A549 (cell line): Measurements from ENCODE around the gene DNAJC22. TPM values are rescaled to one million over a fixed set of nuclear protein-coding genes. Genes with fewer than 3 reads are reported as not detected.

ENCODE experiments used
- ATAC-seq, 2 experiments: fragments of 200-7000 bp in 1 of 2; fragments of >200 bp in 1 of 2; cut with Nextera tagmentation in 1 of 2; cut with Tn5 transposase in 1 of 2; 3 replicates each; pipeline versions ENCODE4 v1.8.0 to v1.9.1; 2018 to 2020; ENCODE audit warnings: mild to moderate bottlenecking in 1 of 2, moderate library complexity in 1 of 2
- CTCF ChIA-PET: fragments of 300-600 bp; sonication (Branson Sonifier 250); formaldehyde crosslinking; extraction: SDS; loops from one replicate; lab custom pipeline; 2021; ENCODE audit warnings: antibody characterized with exemption, inconsistent platforms; lab: Yijun Ruan, JAX
- POLR2A ChIA-PET: fragments of 350-600 bp; formaldehyde crosslinking; extraction: SDS; loops from one replicate; lab custom pipeline; 2021; ENCODE audit warnings: antibody characterized with exemption, inconsistent platforms; lab: Yijun Ruan, JAX
- DNase-seq, 2 experiments: peaks; one replicate each; pipeline versions ENCODE4 v3.0.0 to v3.0.0-alpha.2; 2011 to 2016; ENCODE audit warnings: low read depth in 1 of 2, low spot score in 1 of 2
- FAIRE-seq: peaks from 2 replicates; lab custom pipeline; 2011; peaks lifted over from hg19 to GRCh38; lab: Jason Lieb, UNC
- H3K27ac ChIP-seq, 2 experiments: fragments of >200 bp; sonication (Bioruptor Twin); formaldehyde crosslinking; 3 replicates each; pipeline ENCODE4 v1.5.1; 2016 to 2017
- H3K4me1 ChIP-seq: fragments of >200 bp; sonication (Bioruptor Twin); formaldehyde crosslinking; 3 replicates; pipeline ENCODE4 v1.6.1; 2016
- H3K4me2 ChIP-seq: fragments of >200 bp; sonication (Bioruptor Twin); formaldehyde crosslinking; 3 replicates; pipeline ENCODE4 v1.6.1; 2016
- H3K4me3 ChIP-seq: fragments of >200 bp; sonication (Bioruptor Twin); formaldehyde crosslinking; 3 replicates; pipeline ENCODE4 v1.5.1; 2016
- H3K9me3 ChIP-seq: fragments of >200 bp; sonication (Bioruptor Twin); formaldehyde crosslinking; 3 replicates; pipeline ENCODE4 v1.6.1; 2016
- BCL3 ChIP-seq: fragments of >200 bp; sonication (Bioruptor Twin); formaldehyde crosslinking; IDR thresholded peaks from 3 replicates; pipeline ENCODE4 v1.6.1; 2016
- BHLHE40 ChIP-seq: IDR thresholded peaks from 2 replicates; pipeline ENCODE4 v1.6.1; 2012; ENCODE audit warnings: low read depth, low read length, inconsistent platforms
- CHD2 ChIP-seq: fragments of 150-350 bp; IDR thresholded peaks from 2 replicates; pipeline ENCODE4 v1.6.1; 2014; ENCODE audit warnings: low read length; ENCODE audit not compliant: partially characterized antibody
- EHF ChIP-seq: fragments of 250-450 bp; sonication (Bioruptor Pico); IDR thresholded peaks from 2 replicates; pipeline ENCODE4 v1.5.0; 2020; ENCODE audit warnings: mild to moderate bottlenecking
- EHMT2 ChIP-seq: fragments of 200-600 bp; sonication (generic); IDR thresholded peaks from 2 replicates; pipeline ENCODE4 v1.6.1; 2016; ENCODE audit warnings: antibody characterized with exemption, low read depth, mild to moderate bottlenecking, moderate library complexity
- ELK1 ChIP-seq: fragments of 150-350 bp; IDR thresholded peaks from 2 replicates; pipeline ENCODE4 v1.6.1; 2014; ENCODE audit warnings: low read depth, mild to moderate bottlenecking, low read length
- EP300 ChIP-seq, 2 experiments: fragments of >200 bp; sonication (Bioruptor Twin); formaldehyde crosslinking; IDR thresholded peaks; 2 replicates in 1 of 2; 3 replicates in 1 of 2; pipeline ENCODE4 v1.6.1; 2016 to 2017
- ESRRA ChIP-seq: fragments of 150-350 bp; IDR thresholded peaks from 2 replicates; pipeline ENCODE4 v1.6.1; 2014; ENCODE audit warnings: mild to moderate bottlenecking, low read length, borderline replicate concordance
- FOSB ChIP-seq: fragments of 250-450 bp; sonication (Bioruptor Pico); IDR thresholded peaks from 2 replicates; pipeline ENCODE4 v1.5.0; 2020; ENCODE audit warnings: mild to moderate bottlenecking, moderate library complexity
- GATA3 ChIP-seq: IDR thresholded peaks from 2 replicates; pipeline ENCODE4 v1.6.1; 2012; ENCODE audit warnings: borderline replicate concordance
- HOXA7 ChIP-seq: fragments of 250-450 bp; sonication (Bioruptor Pico); IDR thresholded peaks from 2 replicates; pipeline ENCODE4 v1.5.0; 2020; ENCODE audit warnings: mild to moderate bottlenecking, moderate library complexity
- MAX ChIP-seq: IDR thresholded peaks from 2 replicates; pipeline ENCODE4 v1.6.1; 2012
- MAZ ChIP-seq: fragments of 150-350 bp; IDR thresholded peaks from 2 replicates; pipeline ENCODE4 v1.6.1; 2014; ENCODE audit warnings: antibody characterized with exemption, low read depth, low read length, borderline replicate concordance
- MYC ChIP-seq: IDR thresholded peaks from 2 replicates; pipeline ENCODE4 v1.6.1; 2012; ENCODE audit warnings: mild to moderate bottlenecking, inconsistent platforms, low read length, improper control_type of control experiment, borderline replicate concordance
- RAD21 ChIP-seq, 2 experiments: fragments of >200 bp in 1 of 2; sonication (Bioruptor Twin) in 1 of 2; formaldehyde crosslinking in 1 of 2; IDR thresholded peaks in 1 of 2; conservative IDR thresholded peaks in 1 of 2; 2 replicates in 1 of 2; 3 replicates in 1 of 2; pipeline ENCODE4 v1.6.1; 2012 to 2018; ENCODE audit warnings: inconsistent platforms in 1 of 2
- RARB ChIP-seq: fragments of 250-450 bp; sonication (Bioruptor Pico); IDR thresholded peaks from 2 replicates; pipeline ENCODE4 v1.8.0; 2021; ENCODE audit warnings: mild to moderate bottlenecking, moderate library complexity
- SREBF2 ChIP-seq: fragments of 450-650 bp; IDR thresholded peaks from 2 replicates; pipeline ENCODE4 v1.6.1; 2014; ENCODE audit warnings: mild to moderate bottlenecking, moderate library complexity
- TFCP2L1 ChIP-seq: fragments of 250-450 bp; sonication (Bioruptor Pico); IDR thresholded peaks from 2 replicates; pipeline ENCODE4 v1.5.0; 2021; ENCODE audit warnings: mild to moderate bottlenecking
- TP53 ChIP-seq: fragments of 250-450 bp; sonication (Bioruptor Pico); IDR thresholded peaks from 2 replicates; pipeline ENCODE4 v1.5.0; 2021; ENCODE audit warnings: mild to moderate bottlenecking, moderate library complexity
- ZC3H11A ChIP-seq: fragments of 450-650 bp; IDR thresholded peaks from 2 replicates; pipeline ENCODE4 v1.6.1; 2014; ENCODE audit warnings: antibody characterized with exemption, mild to moderate bottlenecking
- ZFP36 ChIP-seq: fragments of 450-650 bp; IDR thresholded peaks from 2 replicates; pipeline ENCODE4 v1.6.1; 2014; ENCODE audit warnings: borderline replicate concordance; ENCODE audit not compliant: partially characterized antibody
- ZNF302 ChIP-seq: fragments of 250-450 bp; sonication (Bioruptor Pico); IDR thresholded peaks from 2 replicates; pipeline ENCODE4 v1.9.0; 2021; ENCODE audit warnings: inconsistent platforms, mild to moderate bottlenecking, moderate library complexity
- WGBS: methylation state at CpG from one replicate; pipeline ENCODE4 v1.1.6; 2017; ENCODE audit errors: missing lambda C conversion rate; 5-methylcytosine and 5-hydroxymethylcytosine counted together
- polyA plus RNA-seq, 4 experiments: library from polyadenylated mRNA; depleted of rRNA in 3 of 4; stranded (reverse); fragments of >200 nt; fragmentation: RNase III in 1 of 4; extraction: RNeasy Plus Mini Kit Qiagen cat#74134 plus additional on column Dnase treatment in 1 of 4; gene quantifications; 2 replicates in 3 of 4; 3 replicates in 1 of 4; pipeline ENCODE4 v1.2.3, GENCODE V29; 2011 to 2017

DNAJC22 gene
- polyA plus RNA-seq, 2 of the 4 experiments (the other 2 are of a cell fraction): 22.6 to 35.5 TPM

GRCh38 chr12:49338830-49339463, 7.7 kb upstream of the DNAJC22 start:
- no peak for DNase-seq
- ChIA-PET POLR2A (no interaction called here), CTCF (interaction anchor here (1.0 to 6.1 kb wide), 10 partner anchors 11 to 142 kb away, joined by 3 to 104 read pairs (median 10); partner anchors contain the start of genes DNAJC22, PRPH and TROAP)
- TF ChIP-seq FOSB (CRISPR knock-in tag): no peak
- TF ChIP-seq GATA3: no peak
- no peak for TF ChIP-seq RAD21 (conservative IDR thresholded peaks at IDR 0.05 in 1 of 2, IDR thresholded peaks at IDR 0.05 in 1 of 2)
- TF ChIP-seq MAX: no peak
- no peak for TF ChIP-seq ZNF302 (CRISPR knock-in tag)
- TF ChIP-seq TP53 (CRISPR knock-in tag): no peak
- no peak for TF ChIP-seq EHF (CRISPR knock-in tag)
- no peak for TF ChIP-seq MAZ
- H3K4me3 ChIP-seq: no peak overlapping the region
- no peak for FAIRE-seq
- no peak for ATAC-seq
- 35% methylated on average over 6 of the region's 6 CpGs for WGBS
- peaks cover 25% of the 10 kb centered on the region for H3K4me1 ChIP-seq
- no peaks in the 10 kb centered on the region for H3K9me3 ChIP-seq
- H3K4me2 ChIP-seq: no peak overlapping the region
- H3K27ac ChIP-seq: peak overlapping the region in 1 of 2 experiments; percentile 42; a peak in 1 of 6 replicates

GRCh38 chr12:49339464-49339861, 7.2 kb upstream of the DNAJC22 start:
- no peak for TF ChIP-seq ELK1
- TF ChIP-seq CHD2: no peak
- TF ChIP-seq BHLHE40: no peak
- no peak for TF ChIP-seq ESRRA
- no peak for TF ChIP-seq EP300 (IDR thresholded peaks at IDR 0.05)
- no peak for TF ChIP-seq HOXA7
- TF ChIP-seq GATA3: no peak
- TF ChIP-seq RARB (CRISPR knock-in tag): no peak
- TF ChIP-seq SREBF2: no peak
- TF ChIP-seq ZC3H11A: no peak
- TF ChIP-seq EHMT2: no peak
- TF ChIP-seq MYC: no peak
- TF ChIP-seq TFCP2L1 (CRISPR knock-in tag): no peak
- no peak for TF ChIP-seq BCL3
- TF ChIP-seq ZFP36: no peak
- no peak for DNase-seq
- CTCF ChIA-PET: interaction anchor here (1.0 to 6.1 kb wide), 7 partner anchors 11 to 55 kb away, joined by 3 to 104 read pairs (median 4); partner anchors contain the start of gene DNAJC22
- Histone ChIP-seq H3K27ac (peak overlapping the region in 1 of 2 experiments; percentile 42; a peak in 1 of 6 replicates), H3K4me3 (no peak overlapping the region), H3K4me1 (peaks cover 25% of the 10 kb centered on the region), H3K9me3 (no peaks in the 10 kb centered on the region), H3K4me2 (no peak overlapping the region)
- WGBS: 51% methylated on average over 5 of the region's 5 CpGs
- POLR2A ChIA-PET: no interaction called here
- no peak for ATAC-seq
- FAIRE-seq: no peak
